ENCODE measurements around the gene EPHA8. TPM values are rescaled to one million over a fixed set of nuclear protein-coding genes. Genes with fewer than 3 reads are reported as not detected.

Gene EPHA8
- polyA plus RNA-seq, 1 experiment, result not detected

DNA sequence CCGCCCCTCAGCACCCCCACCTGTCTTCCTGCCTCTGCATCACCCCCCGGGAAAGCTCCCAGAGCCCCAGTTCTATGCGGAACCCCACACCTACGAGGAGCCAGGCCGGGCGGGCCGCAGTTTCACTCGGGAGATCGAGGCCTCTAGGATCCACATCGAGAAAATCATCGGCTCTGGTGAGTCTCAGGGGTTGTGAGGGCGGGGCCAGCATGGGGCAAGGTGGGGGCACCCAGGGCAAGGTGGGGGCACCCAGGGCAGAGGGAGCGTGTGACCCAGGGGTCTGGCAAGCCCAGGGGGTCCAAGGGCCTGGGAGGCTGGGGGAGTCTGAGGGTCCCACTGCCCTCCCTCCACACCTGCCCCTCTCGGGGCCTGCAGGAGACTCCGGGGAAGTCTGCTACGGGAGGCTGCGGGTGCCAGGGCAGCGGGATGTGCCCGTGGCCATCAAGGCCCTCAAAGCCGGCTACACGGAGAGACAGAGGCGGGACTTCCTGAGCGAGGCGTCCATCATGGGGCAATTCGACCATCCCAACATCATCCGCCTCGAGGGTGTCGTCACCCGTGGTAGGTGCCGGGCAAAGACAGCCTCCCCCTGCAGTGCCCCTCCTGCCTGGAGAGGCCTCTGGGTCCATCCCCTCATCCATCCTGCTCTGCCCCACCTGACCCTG lies 34.1 kb downstream of the EPHA8 start:
- no peaks in the 10 kb centered on the region for H3K36me3 ChIP-seq (ENCODE audit: control insufficient read depth, insufficient read depth, low read length)
- no peak overlapping the region for H3K4me3 ChIP-seq (ENCODE audit: low read depth, low read length)
- DNase-seq (ENCODE audit: low read depth), result no peak
- TF ChIP-seq, protein P1, sequence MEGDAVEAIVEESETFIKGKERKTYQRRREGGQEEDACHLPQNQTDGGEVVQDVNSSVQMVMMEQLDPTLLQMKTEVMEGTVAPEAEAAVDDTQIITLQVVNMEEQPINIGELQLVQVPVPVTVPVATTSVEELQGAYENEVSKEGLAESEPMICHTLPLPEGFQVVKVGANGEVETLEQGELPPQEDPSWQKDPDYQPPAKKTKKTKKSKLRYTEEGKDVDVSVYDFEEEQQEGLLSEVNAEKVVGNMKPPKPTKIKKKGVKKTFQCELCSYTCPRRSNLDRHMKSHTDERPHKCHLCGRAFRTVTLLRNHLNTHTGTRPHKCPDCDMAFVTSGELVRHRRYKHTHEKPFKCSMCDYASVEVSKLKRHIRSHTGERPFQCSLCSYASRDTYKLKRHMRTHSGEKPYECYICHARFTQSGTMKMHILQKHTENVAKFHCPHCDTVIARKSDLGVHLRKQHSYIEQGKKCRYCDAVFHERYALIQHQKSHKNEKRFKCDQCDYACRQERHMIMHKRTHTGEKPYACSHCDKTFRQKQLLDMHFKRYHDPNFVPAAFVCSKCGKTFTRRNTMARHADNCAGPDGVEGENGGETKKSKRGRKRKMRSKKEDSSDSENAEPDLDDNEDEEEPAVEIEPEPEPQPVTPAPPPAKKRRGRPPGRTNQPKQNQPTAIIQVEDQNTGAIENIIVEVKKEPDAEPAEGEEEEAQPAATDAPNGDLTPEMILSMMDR (IDR thresholded peaks at IDR 0.05; ENCODE audit: insufficient read depth, low read depth, low read length), result no peak
- ChIA-PET POLR2A (no interaction called here), CTCF (no interaction called here)
- H3K27me3 ChIP-seq (ENCODE audit: control insufficient read depth, insufficient read depth, low read length), result peaks cover 6% of the 10 kb centered on the region; the same call in 1 of the 2 replicates

DNA sequence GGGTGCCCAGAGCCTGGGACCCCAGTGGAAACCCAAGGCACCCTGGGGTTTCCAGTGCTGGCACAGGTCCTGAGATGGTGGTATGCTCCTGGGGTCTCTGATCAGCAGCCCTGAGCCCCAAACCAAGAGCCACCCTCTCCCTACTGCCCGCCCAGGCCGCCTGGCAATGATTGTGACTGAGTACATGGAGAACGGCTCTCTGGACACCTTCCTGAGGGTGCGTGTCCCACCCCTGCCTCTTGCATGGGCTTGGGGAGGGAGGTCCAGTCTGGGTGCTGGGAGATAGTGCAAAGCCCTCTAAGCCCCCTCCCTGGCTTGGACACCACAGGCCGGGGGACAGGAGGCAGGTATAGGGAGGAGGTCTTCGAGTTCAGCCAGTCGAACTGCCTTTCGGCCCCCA lies 34.7 kb downstream of the EPHA8 start:
- Histone ChIP-seq H3K36me3 (ENCODE audit: control insufficient read depth, insufficient read depth, low read length) (no peaks in the 10 kb centered on the region), H3K27me3 (ENCODE audit: control insufficient read depth, insufficient read depth, low read length) (peaks cover 8% of the 10 kb centered on the region), H3K4me3 (ENCODE audit: low read depth, low read length) (no peak overlapping the region)
- TF ChIP-seq, protein P1 (IDR thresholded peaks at IDR 0.05; ENCODE audit: insufficient read depth, low read depth, low read length), result no peak
- CTCF ChIA-PET, result no interaction called here
- POLR2A ChIA-PET, result no interaction called here
- no peak for DNase-seq (ENCODE audit: low read depth)

DNA sequence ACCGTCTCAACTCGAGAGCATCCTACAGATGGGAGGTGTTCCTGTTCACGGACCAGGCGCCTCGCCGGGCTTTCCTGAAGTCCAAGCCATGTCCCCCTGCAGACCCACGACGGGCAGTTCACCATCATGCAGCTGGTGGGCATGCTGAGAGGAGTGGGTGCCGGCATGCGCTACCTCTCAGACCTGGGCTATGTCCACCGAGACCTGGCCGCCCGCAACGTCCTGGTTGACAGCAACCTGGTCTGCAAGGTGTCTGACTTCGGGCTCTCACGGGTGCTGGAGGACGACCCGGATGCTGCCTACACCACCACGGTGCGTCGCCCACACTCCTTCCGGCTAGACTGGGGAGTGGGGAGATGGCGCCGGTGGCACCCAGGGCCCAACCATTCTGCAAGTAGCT lies 35.4 kb downstream of the EPHA8 start:
- ChIA-PET POLR2A (no interaction called here), CTCF (no interaction called here)
- DNase-seq (ENCODE audit: low read depth), result no peak
- Histone ChIP-seq H3K4me3 (ENCODE audit: low read depth, low read length) (no peak overlapping the region), H3K36me3 (ENCODE audit: control insufficient read depth, insufficient read depth, low read length) (no peaks in the 10 kb centered on the region), H3K27me3 (ENCODE audit: control insufficient read depth, insufficient read depth, low read length) (peaks cover 4% of the 10 kb centered on the region)
- TF ChIP-seq, protein P1 (IDR thresholded peaks at IDR 0.05; ENCODE audit: insufficient read depth, low read depth, low read length), result no peak

DNA sequence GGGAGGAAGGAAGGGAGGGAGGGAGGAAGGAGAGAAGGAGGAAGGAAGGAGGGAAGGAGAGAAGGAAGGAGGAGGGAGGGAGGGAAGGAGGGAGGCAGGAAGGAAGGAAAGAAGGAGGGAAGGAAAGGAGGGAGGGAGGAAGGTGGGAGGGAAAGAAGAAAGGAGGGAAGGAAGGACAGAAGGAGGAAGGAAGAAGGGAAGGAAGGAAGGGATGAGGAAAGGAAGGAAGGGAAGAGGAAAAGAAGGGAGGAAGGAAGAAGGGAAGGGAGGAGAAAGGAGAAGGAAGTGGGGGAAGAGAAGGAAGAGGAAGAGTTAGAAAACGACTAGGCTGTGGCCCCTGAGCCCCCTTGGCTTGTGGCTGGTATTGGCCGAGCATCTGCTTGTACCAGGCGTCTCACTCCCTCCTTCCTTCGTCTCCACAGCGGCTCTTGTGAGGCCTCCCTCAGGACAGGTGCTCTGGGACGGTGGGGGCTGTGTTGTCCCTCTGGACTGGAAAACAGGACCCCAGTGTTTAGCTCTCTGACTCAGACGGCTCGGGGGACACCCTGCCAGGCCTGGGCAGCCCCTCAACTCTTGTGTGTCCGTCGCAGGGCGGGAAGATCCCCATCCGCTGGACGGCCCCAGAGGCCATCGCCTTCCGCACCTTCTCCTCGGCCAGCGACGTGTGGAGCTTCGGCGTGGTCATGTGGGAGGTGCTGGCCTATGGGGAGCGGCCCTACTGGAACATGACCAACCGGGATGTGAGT lies 37.0 kb downstream of the EPHA8 start:
- no peak for DNase-seq (ENCODE audit: low read depth)
- H3K27me3 ChIP-seq (ENCODE audit: control insufficient read depth, insufficient read depth, low read length), result peaks cover 4% of the 10 kb centered on the region
- CTCF ChIA-PET, result no interaction called here
- POLR2A ChIA-PET, result no interaction called here
- no peaks in the 10 kb centered on the region for H3K36me3 ChIP-seq (ENCODE audit: control insufficient read depth, insufficient read depth, low read length)
- TF ChIP-seq, protein P1 (IDR thresholded peaks at IDR 0.05; ENCODE audit: insufficient read depth, low read depth, low read length), result no peak
- no peak overlapping the region for H3K4me3 ChIP-seq (ENCODE audit: low read depth, low read length)

DNA sequence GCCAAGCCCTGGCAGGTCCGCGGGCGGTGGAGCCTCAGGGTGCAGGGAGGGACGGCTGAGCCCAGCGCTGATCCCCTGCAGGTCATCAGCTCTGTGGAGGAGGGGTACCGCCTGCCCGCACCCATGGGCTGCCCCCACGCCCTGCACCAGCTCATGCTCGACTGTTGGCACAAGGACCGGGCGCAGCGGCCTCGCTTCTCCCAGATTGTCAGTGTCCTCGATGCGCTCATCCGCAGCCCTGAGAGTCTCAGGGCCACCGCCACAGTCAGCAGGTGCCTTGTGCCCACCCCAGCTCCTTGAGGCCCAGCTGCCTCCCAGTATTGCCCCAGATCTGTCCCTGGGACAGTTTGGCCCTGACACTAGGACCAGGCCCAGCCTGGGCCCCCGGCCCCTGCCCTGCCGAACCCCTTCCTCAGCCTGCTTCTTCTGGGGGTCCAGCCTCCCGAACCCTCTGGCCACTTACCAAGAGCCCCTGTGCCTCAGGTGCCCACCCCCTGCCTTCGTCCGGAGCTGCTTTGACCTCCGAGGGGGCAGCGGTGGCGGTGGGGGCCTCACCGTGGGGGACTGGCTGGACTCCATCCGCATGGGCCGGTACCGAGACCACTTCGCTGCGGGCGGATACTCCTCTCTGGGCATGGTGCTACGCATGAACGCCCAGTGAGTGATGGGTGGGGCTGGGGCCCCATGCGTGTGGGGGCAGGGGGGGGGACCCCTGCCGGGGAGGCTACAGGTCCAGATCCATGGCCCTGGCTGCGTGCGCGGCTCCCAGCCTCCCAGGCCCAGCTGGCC lies 37.7 kb downstream of the EPHA8 start:
- ChIA-PET CTCF (no interaction called here), POLR2A (no interaction called here)
- TF ChIP-seq, protein P1 (IDR thresholded peaks at IDR 0.05; ENCODE audit: insufficient read depth, low read depth, low read length), result no peak
- no peak overlapping the region for H3K4me3 ChIP-seq (ENCODE audit: low read depth, low read length)
- peaks cover 4% of the 10 kb centered on the region for H3K27me3 ChIP-seq (ENCODE audit: control insufficient read depth, insufficient read depth, low read length)
- no peak for DNase-seq (ENCODE audit: low read depth)
- H3K36me3 ChIP-seq (ENCODE audit: control insufficient read depth, insufficient read depth, low read length), result no peaks in the 10 kb centered on the region
